Stimulated activated CD8-positive, alpha-beta memory T cell treated with anti-CD3 and anti-CD28 coated beads, Interleukin-12 subunit alpha, Interleukin-12 subunit beta, amount 100 ng/mL, for 4 hours (primary cell): Measurements from ENCODE around the gene RBMS3.

Experiments
- DNase-seq: peaks from one replicate; pipeline ENCODE4 v3.0.0-alpha.2; 2020; ENCODE audit warnings: low read depth

The RBMS3 gene

DNA sequence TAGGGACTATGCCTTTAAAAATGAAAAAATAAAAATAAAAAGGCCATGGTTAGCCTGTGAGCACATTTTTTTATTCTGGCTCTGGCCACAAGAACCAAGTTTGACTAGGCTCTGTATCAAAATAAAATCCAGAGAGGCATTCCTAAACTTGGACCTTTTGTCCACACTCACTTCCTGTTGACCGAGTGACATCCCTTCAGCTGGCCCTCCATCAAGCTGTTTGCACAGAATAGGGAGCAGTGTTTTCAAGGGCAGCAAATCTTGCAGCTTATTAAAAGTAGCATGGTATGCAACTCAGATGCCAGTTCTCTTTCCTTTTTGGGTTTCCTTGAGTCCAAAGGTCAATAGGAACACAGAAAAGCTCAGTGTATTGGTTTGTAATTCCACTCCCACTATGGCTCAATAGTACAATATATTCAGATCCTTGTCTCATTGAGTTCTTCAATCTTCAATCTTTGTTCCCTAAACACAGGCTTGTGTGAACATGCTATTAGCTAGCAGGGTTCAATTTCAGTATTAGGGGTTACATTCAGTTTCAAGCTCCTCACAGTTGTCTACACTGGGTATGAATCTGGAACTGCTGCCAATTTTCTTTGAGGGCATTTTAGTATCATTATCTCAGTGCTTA is 244.5 kb downstream of the RBMS3 start:
- DNase-seq = no peak

DNA sequence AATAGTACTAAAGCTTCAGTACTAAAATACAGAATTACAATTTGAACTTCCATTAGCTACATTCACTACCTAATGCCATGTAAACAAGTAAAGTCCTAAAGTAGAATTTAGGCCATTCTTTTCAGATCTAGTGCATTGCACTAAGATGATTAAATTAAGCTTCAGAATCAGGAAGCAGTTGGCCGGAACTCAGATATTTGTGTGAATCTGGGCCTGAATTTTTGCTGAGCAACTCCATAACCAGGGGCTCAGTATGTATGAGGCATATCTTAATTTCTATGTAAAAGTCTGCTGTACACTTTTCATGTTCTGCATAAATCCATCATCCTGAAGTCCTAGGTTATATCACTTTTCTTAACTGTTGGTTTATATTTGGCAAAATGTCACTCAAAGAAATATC is 246.4 kb downstream of the RBMS3 start:
- DNase-seq = no peak

GRCh38 chr3:29531644-29532043 is 250.8 kb downstream of the RBMS3 start:
- DNase-seq = no peak

DNA sequence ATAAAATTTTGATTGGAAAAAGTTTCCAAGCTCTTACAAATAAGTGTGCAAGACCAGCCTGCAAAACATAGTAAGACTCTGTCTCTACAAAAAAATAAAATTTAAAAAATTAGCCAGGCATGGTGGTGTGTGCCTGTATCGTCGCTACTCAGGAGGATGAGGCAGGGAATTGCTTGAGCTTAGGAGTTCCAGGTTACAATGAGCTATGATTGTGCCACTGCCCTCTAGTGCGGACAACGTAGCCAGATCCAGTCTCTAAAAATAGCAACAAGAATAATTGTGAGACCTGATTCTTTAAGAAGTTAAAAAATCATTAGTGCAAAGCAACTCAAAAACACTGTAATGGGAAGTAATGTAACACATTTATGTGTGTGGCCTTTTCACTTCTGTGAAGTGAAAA is 251.6 kb downstream of the RBMS3 start:
- DNase-seq = no peak

- no peak for DNase-seq
Observed at GRCh38 chr3:29534006-29534405, 253.1 kb downstream of the RBMS3 start.

DNA sequence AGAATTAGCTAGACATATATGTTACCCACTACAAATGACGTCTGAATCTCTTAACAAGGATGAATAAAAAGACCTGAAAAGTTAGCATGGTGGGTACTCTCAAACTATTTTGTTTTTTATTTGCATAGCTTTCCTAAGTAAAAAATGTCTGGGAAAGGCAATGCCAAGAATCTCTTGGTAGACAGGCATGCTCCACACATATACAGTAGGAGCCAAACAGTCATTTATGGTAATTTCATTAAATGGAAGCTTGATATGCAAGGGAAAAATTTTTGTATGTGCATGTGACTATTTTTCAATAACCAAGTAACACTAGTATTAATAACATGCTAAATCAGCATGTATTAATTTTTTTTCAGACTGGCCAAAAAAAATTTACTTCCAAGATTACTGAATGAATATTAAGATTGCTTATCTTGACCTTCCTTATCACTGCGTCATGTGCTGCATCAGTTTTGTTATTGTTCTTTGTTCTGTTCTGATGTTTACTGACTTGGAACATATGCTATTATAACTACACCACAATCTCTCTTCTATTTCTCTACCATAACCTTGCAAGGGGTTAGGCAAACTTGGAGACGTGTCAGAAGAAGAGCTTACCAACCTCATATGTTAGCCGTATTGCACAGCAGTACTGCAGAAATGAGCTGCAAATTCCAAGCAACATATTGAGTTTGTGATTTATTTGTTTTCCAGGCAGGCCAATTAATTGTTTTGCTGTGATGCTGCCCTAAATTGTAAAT is 255.3 kb downstream of the RBMS3 start:
- no peak for DNase-seq

GRCh38 chr3:29537889-29538609 is 257.2 kb downstream of the RBMS3 start:
- no peak for DNase-seq

GRCh38 chr3:29538610-29538958 is 257.7 kb downstream of the RBMS3 start:
- DNase-seq = no peak

GRCh38 chr3:29540544-29540943 is 259.7 kb downstream of the RBMS3 start:
- no peak for DNase-seq

- DNase-seq = no peak
Observed at GRCh38 chr3:29544701-29545363, 264.0 kb downstream of the RBMS3 start.

- DNase-seq = no peak
Observed at GRCh38 chr3:29545615-29546014, 264.7 kb downstream of the RBMS3 start.

- DNase-seq = no peak
Observed at GRCh38 chr3:29552051-29552450, 271.2 kb downstream of the RBMS3 start.

DNA sequence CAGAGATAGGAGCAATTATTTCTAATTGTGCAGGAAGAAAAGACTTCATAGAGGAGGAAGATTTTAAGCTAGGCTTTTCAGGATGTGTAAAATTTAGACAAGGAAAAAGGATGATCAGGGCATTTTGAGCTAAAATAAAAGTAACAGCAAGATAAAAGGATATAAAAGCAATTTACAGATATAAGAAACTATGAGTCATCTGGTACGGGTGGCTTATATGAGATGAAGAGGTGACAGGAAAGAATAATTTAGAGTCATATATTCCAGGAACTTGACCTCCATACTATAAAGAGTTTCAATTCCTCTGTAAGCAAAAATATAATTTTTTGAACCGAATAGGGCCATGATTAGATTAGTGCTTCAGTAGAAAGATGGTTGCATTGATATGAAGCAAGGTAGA is 273.7 kb downstream of the RBMS3 start:
- DNase-seq = no peak

GRCh38 chr3:29555590-29555989 is 274.7 kb downstream of the RBMS3 start:
- DNase-seq = no peak

DNA sequence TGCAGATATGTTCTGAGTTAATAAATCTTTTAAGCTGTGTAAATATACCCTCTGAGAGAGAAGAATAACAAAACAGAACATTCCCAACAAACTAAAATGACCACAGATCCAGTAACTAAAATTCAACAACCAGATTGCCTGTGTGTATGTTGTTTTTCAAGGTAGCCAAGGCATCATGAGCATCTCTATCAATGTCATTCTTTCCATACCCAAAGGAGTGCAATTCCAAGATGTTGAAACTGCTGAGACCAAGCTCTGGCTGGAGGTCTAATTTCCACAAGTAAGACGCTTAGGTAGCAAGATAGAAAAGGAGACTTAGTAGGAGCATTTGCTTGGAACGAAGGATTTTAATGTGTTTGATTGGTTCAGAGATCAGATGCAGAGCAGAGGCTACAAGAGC is 276.3 kb downstream of the RBMS3 start:
- no peak for DNase-seq

DNA sequence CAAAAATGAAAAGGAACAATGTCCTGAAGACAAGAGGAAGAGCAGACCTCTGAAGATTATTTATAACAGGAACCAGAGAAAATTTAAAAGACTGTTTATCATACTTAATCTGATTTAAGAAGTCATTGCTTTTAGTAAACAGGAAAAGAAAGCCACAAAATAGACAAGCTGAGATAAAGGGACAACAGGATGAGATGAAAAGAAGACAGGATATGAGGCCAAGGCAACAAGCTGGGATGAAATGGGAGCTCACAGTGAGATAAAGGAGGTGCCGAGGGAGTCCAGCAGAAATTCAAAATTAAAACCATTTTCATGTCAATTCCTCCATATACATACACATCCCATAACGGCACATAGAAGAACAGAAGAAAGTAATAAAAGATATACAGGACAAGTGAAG is 277.0 kb downstream of the RBMS3 start:
- DNase-seq = no peak

GRCh38 chr3:29559741-29560465 is 279.0 kb downstream of the RBMS3 start:
- no peak for DNase-seq

- DNase-seq = no peak
Observed at GRCh38 chr3:29561651-29562149, 280.8 kb downstream of the RBMS3 start.

GRCh38 chr3:29565236-29565635 is 284.4 kb downstream of the RBMS3 start:
- no peak for DNase-seq

- DNase-seq = no peak
Observed at GRCh38 chr3:29567501-29567900, 286.6 kb downstream of the RBMS3 start.

DNA sequence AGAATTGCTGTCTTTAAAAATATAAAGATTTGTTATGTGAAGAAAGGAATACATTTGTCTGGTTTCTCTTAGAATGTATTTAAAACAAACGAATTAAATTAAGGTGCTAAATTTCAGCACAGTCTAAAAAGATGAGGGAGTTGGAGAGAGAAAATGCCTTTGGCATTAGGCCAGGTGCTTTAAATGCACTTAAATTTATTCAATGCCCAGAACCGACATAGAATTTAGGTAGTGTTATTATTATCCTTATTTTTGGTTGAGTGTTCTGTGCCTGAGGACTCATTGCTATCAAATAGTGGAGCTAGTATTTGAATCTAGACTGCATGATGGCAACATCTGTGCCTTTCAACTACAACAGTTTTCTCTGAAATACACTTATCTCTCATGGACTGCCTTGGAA is 287.5 kb downstream of the RBMS3 start:
- no peak for DNase-seq

DNA sequence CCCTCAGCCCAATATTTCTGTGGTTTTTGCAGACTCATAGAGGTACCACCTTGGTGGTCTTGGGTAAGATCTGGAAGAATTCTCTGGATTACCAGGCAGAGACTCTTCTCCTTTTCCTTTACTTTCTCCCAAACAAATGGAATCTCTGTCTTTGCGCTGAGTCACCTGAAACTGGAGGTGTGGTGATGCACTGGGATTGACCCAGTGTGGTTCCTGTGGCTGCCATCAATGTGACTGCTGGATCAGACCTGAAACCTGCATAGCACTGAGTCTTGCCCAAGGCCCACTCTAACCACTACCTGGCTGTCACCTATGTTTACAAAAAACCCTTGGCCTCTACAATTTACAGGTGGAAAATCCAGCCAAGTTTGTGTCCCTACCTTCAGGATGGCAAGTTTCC is 295.3 kb downstream of the RBMS3 start:
- no peak for DNase-seq
